Mesendoderm (in vitro differentiated cells): ENCODE measurements around the gene CTNNA2.

ENCODE experiments used
- DNase-seq: peaks from one replicate; pipeline ENCODE4 v3.0.0; 2013
- H2AK5ac ChIP-seq: 2 replicates; pipeline ENCODE4 v1.6.1; 2013; ENCODE audit warnings: low read length, inconsistent platforms
- H2BK120ac ChIP-seq: 2 replicates; pipeline ENCODE4 v1.6.1; 2013; ENCODE audit warnings: low read depth, mild to moderate bottlenecking, low read length, moderate library complexity, mixed read lengths
- H2BK15ac ChIP-seq: replicated peaks from 2 replicates; pipeline ENCODE4 v1.6.1; 2013; ENCODE audit warnings: low read depth, mild to moderate bottlenecking, moderate library complexity
- H2BK5ac ChIP-seq: 2 replicates; pipeline ENCODE4 v1.6.1; 2013; ENCODE audit warnings: low read length, inconsistent platforms
- H3K18ac ChIP-seq: 2 replicates; pipeline ENCODE4 v1.6.1; 2013; ENCODE audit warnings: mild to moderate bottlenecking, low read length, mixed read lengths
- H3K23ac ChIP-seq: one replicate; pipeline ENCODE4 v1.6.1; 2013; ENCODE audit warnings: low read length
- H3K27ac ChIP-seq: 2 replicates; pipeline ENCODE4 v1.5.1; 2013; ENCODE audit warnings: low read depth, mild to moderate bottlenecking, inconsistent platforms, low read length, moderate library complexity
- H3K27me3 ChIP-seq: 2 replicates; pipeline ENCODE4 v1.6.1; 2013; ENCODE audit warnings: low read length, control low read depth, mild to moderate bottlenecking, inconsistent platforms; ENCODE audit not compliant: insufficient read depth, poor library complexity
- H3K36me3 ChIP-seq: 2 replicates; pipeline ENCODE4 v1.6.1; 2013; ENCODE audit warnings: low read length, inconsistent platforms; ENCODE audit not compliant: control insufficient read depth, insufficient read depth
- H3K4ac ChIP-seq: one replicate; pipeline ENCODE4 v1.6.1; 2013; ENCODE audit warnings: low read depth, mild to moderate bottlenecking, low read length, moderate library complexity
- H3K4me1 ChIP-seq: 2 replicates; pipeline ENCODE4 v1.6.1; 2013; ENCODE audit warnings: low read depth, low read length, inconsistent platforms; ENCODE audit not compliant: control insufficient read depth
- H3K4me2 ChIP-seq: 2 replicates; pipeline ENCODE4 v1.6.1; 2013; ENCODE audit warnings: low read length
- H3K4me3 ChIP-seq: 2 replicates; pipeline ENCODE4 v1.5.1; 2013; ENCODE audit warnings: mild to moderate bottlenecking, low read length
- H3K56ac ChIP-seq: one replicate; pipeline ENCODE4 v1.6.1; 2013; ENCODE audit warnings: low read length
- H3K79me1 ChIP-seq: 2 replicates; pipeline ENCODE4 v1.6.1; 2013; ENCODE audit warnings: low read length, inconsistent platforms
- H3K79me2 ChIP-seq: 2 replicates; pipeline ENCODE4 v1.6.1; 2013; ENCODE audit warnings: mild to moderate bottlenecking, low read length; ENCODE audit not compliant: control insufficient read depth, insufficient read depth
- H3K9ac ChIP-seq: 2 replicates; pipeline ENCODE4 v1.6.1; 2013; ENCODE audit warnings: low read length, inconsistent platforms
- H4K5ac ChIP-seq: one replicate; pipeline ENCODE4 v1.6.1; 2013; ENCODE audit warnings: low read length
- H4K8ac ChIP-seq: one replicate; pipeline ENCODE4 v1.6.1; 2013; ENCODE audit warnings: low read depth, mild to moderate bottlenecking, control low read depth, low read length, moderate library complexity
- WGBS: extraction: QIAGEN DNeasy Blood & Tissue Kit; methylation state at CpG from one replicate; pipeline ENCODE4 v1.1.7; 2013; ENCODE audit warnings: low lambda C conversion rate, missing lambda C conversion rate; ENCODE audit not compliant: insufficient coverage; ENCODE audit errors: extremely low coverage; 5-methylcytosine and 5-hydroxymethylcytosine counted together

CTNNA2 gene

DNA sequence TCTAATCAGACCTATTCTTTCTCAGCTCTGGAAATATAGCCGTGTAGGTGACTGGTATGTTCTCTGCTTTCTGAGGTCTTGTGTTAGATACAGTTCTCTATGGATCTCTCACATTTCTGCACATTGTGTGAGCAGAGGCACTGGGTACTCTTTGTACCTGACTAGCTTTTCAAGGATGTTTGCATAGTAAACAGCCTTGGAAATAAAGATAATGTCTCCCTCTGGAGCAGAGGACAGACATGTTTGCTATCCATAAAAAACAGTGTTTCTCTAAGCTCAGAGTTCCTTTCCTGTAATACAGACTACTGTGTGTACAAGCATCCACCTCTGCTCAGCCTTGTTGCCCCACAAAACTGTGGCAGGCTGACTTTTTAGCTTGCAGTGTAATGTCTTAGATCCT, 279.2 kb downstream of the CTNNA2 start:
- no peak overlapping the region for H3K18ac ChIP-seq
- no peak overlapping the region for H4K5ac ChIP-seq
- H3K4me2 ChIP-seq: no peak overlapping the region
- no peak overlapping the region for H3K9ac ChIP-seq
- no peak overlapping the region for H2BK15ac ChIP-seq
- H3K79me1 ChIP-seq: no peaks in the 10 kb centered on the region
- H3K36me3 ChIP-seq: no peaks in the 10 kb centered on the region
- H2BK5ac ChIP-seq: no peak overlapping the region
- H2AK5ac ChIP-seq: no peak overlapping the region
- no peak overlapping the region for H3K56ac ChIP-seq
- H3K79me2 ChIP-seq: no peaks in the 10 kb centered on the region
- H3K27ac ChIP-seq: no peak overlapping the region
- no peak overlapping the region for H3K4me3 ChIP-seq
- H3K23ac ChIP-seq: no peak overlapping the region
- H3K4me1 ChIP-seq: no peaks in the 10 kb centered on the region
- H2BK120ac ChIP-seq: no peak overlapping the region
- DNase-seq: no peak
- WGBS: no CpG with 5 or more reads among the region's 1 CpG
- H3K4ac ChIP-seq: no peak overlapping the region
- H4K8ac ChIP-seq: no peak overlapping the region
- H3K27me3 ChIP-seq: no peaks in the 10 kb centered on the region

DNA sequence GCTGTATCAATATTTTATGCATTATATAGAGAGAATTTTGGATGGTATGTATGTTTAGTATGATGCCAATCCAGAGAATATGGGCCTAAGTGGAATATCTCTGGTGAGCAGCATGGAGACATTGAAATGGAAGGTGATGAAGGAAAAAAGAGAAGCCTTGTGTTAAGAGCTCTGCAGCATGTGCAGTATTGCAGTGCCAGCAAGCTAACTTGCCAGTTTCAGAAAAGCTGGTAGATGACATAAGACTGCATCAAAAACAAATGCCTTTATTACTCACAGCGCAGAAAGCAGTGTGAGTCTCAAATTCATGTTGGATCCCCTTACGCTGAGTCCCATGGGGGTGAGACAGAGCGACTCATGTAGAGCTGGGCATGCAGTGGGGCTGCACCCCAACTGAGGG, 280.2 kb downstream of the CTNNA2 start:
- no peak overlapping the region for H2BK120ac ChIP-seq
- H2BK15ac ChIP-seq: no peak overlapping the region
- H3K4me2 ChIP-seq: no peak overlapping the region
- H3K4me1 ChIP-seq: no peaks in the 10 kb centered on the region
- H3K56ac ChIP-seq: no peak overlapping the region
- H2AK5ac ChIP-seq: no peak overlapping the region
- no peak for DNase-seq
- no peaks in the 10 kb centered on the region for H3K79me1 ChIP-seq
- no peaks in the 10 kb centered on the region for H3K79me2 ChIP-seq
- H3K27ac ChIP-seq: no peak overlapping the region
- H2BK5ac ChIP-seq: no peak overlapping the region
- H3K36me3 ChIP-seq: no peaks in the 10 kb centered on the region
- no peak overlapping the region for H4K8ac ChIP-seq
- H3K4me3 ChIP-seq: no peak overlapping the region
- H3K18ac ChIP-seq: no peak overlapping the region
- H3K9ac ChIP-seq: no peak overlapping the region
- no CpG with 5 or more reads among the region's 3 CpGs for WGBS
- no peaks in the 10 kb centered on the region for H3K27me3 ChIP-seq
- no peak overlapping the region for H3K4ac ChIP-seq
- no peak overlapping the region for H4K5ac ChIP-seq
- no peak overlapping the region for H3K23ac ChIP-seq

GRCh38 chr2:79796641-79797040, 283.8 kb downstream of the CTNNA2 start:
- Histone ChIP-seq H3K4me1 (no peaks in the 10 kb centered on the region), H3K27ac (no peak overlapping the region), H3K36me3 (no peaks in the 10 kb centered on the region), H3K23ac (no peak overlapping the region), H2BK15ac (no peak overlapping the region), H3K4me3 (no peak overlapping the region), H2BK5ac (no peak overlapping the region), H3K56ac (no peak overlapping the region), H3K18ac (no peak overlapping the region), H4K8ac (no peak overlapping the region), H4K5ac (no peak overlapping the region), H3K9ac (no peak overlapping the region), H3K4me2 (no peak overlapping the region), H3K27me3 (no peaks in the 10 kb centered on the region), H2AK5ac (no peak overlapping the region), H3K79me1 (no peaks in the 10 kb centered on the region), H3K4ac (no peak overlapping the region), H3K79me2 (no peaks in the 10 kb centered on the region), H2BK120ac (no peak overlapping the region)
- DNase-seq: no peak
- no CpG with 5 or more reads among the region's 2 CpGs for WGBS

DNA sequence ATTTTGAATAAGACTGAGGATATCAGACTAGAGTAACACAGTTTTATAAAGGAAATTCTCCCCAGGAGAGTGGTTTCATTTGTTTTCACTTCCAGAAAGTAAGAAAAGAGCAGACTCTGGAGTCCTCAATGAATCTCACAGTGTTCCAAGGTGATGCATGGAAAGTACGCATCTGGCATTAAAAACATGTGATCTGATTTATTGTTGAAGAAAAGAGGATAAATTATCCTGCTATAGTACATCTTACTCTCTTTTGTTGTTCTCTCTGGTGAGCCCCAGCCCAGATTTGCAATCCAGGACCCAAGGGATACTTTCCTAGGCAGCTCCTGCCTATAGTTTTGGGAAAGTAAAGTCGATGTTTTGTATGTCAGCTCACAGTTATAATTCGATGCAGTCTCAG, 285.9 kb downstream of the CTNNA2 start:
- Histone ChIP-seq H3K23ac (no peak overlapping the region), H3K36me3 (no peaks in the 10 kb centered on the region), H3K27ac (no peak overlapping the region), H3K18ac (no peak overlapping the region), H2BK15ac (no peak overlapping the region), H3K4ac (no peak overlapping the region), H3K56ac (no peak overlapping the region), H2AK5ac (no peak overlapping the region), H3K79me2 (no peaks in the 10 kb centered on the region), H3K4me3 (no peak overlapping the region), H2BK120ac (no peak overlapping the region), H3K9ac (no peak overlapping the region), H2BK5ac (no peak overlapping the region), H4K5ac (no peak overlapping the region), H4K8ac (no peak overlapping the region), H3K4me2 (no peak overlapping the region), H3K79me1 (no peaks in the 10 kb centered on the region), H3K4me1 (no peaks in the 10 kb centered on the region), H3K27me3 (no peaks in the 10 kb centered on the region)
- WGBS: no CpG with 5 or more reads among the region's 3 CpGs
- no peak for DNase-seq

DNA sequence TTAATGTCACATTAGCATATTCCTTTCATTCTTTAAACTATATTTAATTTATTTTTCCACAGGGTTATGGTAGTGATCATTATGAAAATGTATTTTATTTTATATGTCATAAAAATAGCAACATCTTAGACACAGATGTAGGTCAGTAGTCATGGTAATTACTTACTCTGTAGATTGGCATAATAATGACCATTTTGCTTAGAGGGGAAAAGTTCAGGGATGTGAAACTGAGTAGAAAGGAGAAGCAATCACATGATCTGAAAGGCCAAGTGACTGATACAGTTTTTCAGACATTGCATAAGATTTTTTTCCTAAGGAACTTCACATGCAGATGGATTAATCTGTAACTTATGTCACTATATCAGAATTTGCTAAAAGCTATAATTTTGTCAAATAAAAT, 286.9 kb downstream of the CTNNA2 start:
- H3K27ac ChIP-seq: no peak overlapping the region
- no peak overlapping the region for H3K4me3 ChIP-seq
- H3K36me3 ChIP-seq: no peaks in the 10 kb centered on the region
- no peak overlapping the region for H2BK5ac ChIP-seq
- H3K4me1 ChIP-seq: no peaks in the 10 kb centered on the region
- H3K4ac ChIP-seq: no peak overlapping the region
- no peak overlapping the region for H4K5ac ChIP-seq
- H3K18ac ChIP-seq: no peak overlapping the region
- H3K56ac ChIP-seq: no peak overlapping the region
- H3K9ac ChIP-seq: no peak overlapping the region
- no peak overlapping the region for H2BK120ac ChIP-seq
- no peak overlapping the region for H4K8ac ChIP-seq
- H3K23ac ChIP-seq: no peak overlapping the region
- H3K79me2 ChIP-seq: no peaks in the 10 kb centered on the region
- DNase-seq: no peak
- H3K4me2 ChIP-seq: no peak overlapping the region
- H3K27me3 ChIP-seq: no peaks in the 10 kb centered on the region
- no peak overlapping the region for H2BK15ac ChIP-seq
- H3K79me1 ChIP-seq: no peaks in the 10 kb centered on the region
- no peak overlapping the region for H2AK5ac ChIP-seq

- Histone ChIP-seq H3K18ac (no peak overlapping the region), H3K4me3 (no peak overlapping the region), H2BK15ac (no peak overlapping the region), H4K8ac (no peak overlapping the region), H3K27ac (no peak overlapping the region), H3K9ac (no peak overlapping the region), H3K4me2 (no peak overlapping the region), H2AK5ac (no peak overlapping the region), H3K36me3 (no peaks in the 10 kb centered on the region), H2BK120ac (no peak overlapping the region), H3K79me1 (no peaks in the 10 kb centered on the region), H3K79me2 (no peaks in the 10 kb centered on the region), H3K56ac (no peak overlapping the region), H4K5ac (no peak overlapping the region), H2BK5ac (no peak overlapping the region), H3K27me3 (no peaks in the 10 kb centered on the region), H3K4me1 (no peaks in the 10 kb centered on the region), H3K23ac (no peak overlapping the region), H3K4ac (no peak overlapping the region)
- no CpG with 5 or more reads among the region's 3 CpGs for WGBS
- DNase-seq: peak; percentile 8
Observed at GRCh38 chr2:79801082-79801481, 288.2 kb downstream of the CTNNA2 start.
